ENCODE measurements around the gene TNFRSF1A.

Gene TNFRSF1A

DNA sequence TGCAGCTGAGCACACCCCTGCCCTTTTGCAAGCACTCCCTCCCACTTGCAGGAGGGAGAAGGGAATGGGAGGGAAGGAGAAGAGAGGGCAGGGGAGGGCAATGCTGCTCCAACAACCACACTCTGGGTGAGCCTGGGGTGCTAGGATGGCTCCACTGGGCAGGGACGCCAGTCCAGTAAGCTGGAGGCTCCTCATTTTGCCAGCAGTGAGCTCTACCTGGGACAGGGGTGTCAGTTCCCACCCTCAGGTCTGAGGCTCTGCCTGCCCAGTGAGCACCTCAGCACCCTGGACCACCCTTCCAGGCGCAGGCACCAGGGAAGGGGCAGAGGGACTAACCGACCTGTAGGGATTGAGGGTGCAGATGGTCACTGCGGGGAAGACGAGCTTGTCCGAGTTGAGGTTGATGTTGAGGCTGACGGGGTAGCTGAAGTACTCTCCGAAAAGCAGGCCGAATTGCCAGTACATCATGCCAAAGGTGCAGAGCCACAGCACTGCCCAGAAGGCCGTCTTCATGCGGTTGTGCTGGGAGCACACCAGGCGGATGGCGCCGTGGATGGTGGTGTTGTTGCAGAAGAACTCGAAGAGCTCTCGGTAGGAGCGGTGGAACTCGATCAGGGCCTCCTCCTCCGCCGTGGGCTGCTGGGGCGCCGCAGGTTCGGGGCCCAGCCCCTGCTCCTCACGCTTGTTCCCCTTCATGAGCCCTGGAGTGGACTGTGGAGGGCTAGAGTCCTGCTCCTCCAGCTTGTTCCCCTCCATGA is 32.3 kb upstream of the TNFRSF1A start:
- DNase-seq = no peak

DNA sequence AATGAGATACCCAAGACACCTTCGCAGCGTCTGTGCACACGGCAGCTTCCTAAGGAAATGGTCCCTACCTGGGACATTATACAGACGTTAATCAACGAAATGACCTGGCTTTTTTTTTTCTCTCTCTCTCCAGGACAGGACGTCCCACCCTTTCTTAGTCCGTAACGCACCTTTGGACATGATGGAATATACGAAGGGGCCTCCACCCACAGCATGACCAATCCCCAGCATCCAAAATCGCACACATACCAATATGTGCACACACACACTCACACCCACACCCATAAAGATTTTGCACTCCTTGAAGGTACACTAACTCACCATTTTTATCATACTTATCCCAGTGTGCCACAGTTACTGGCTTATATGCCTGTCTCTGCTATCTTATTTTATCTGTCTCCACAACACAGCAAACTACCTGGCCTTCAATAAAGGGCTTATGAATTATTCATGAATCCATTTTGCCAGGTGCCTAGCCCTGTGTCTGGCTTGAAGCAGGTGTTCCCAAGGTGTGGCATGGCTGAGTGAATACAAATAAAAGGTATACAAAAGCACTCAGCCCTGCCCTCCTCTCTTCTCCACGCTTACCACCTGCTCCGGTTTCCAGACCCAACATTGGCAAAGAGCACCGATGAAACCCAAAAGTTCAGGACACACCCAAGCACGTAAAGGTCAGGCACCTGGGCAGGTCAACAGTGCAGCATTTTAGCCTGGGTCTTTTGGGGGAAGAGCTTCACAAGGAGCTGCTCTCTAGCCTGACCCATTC is 31.3 kb upstream of the TNFRSF1A start:
- DNase-seq = peak; percentile 79

- DNase-seq = peak; percentile 59
Observed at GRCh38 chr12:6372403-6373003, 30.6 kb upstream of the TNFRSF1A start.

GRCh38 chr12:6370994-6371754 is 29.3 kb upstream of the TNFRSF1A start:
- DNase-seq = peak; percentile 85

- no peak for DNase-seq
Observed at GRCh38 chr12:6370576-6370935, 28.7 kb upstream of the TNFRSF1A start.

DNA sequence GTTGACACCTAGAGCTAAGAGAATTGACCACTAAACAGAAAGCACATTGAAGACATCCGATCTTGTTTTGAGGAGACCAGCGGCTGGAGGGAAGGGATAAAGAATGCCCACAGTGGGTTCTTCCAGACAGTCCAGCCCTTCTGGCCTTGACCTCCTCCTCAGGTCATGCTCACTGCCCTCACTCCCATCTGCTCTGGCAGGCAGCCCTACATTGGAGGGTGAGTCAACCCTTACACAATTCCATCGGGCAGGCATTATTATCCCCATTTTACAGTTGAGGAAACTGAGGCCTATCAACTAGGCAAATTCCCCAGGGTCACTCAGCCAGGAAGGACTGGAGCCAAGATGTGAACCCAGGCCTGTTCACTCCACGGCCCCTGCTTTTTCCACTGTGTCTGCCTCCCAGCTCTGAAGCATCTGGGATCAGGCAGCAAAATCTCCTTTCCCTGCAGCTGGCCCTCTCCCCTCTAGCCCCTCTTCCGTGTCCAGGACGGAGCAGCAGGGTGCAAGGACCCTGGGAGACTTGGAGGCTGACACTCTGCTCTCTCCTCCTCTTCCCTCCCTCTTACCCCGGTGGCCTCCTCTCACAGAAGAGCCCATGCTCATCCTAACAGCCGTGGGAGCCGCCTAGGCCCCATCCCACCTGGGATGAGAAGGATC is 28.2 kb upstream of the TNFRSF1A start:
- DNase-seq = no peak

GRCh38 chr12:6368906-6369525 is 27.1 kb upstream of the TNFRSF1A start:
- no peak for DNase-seq

DNA sequence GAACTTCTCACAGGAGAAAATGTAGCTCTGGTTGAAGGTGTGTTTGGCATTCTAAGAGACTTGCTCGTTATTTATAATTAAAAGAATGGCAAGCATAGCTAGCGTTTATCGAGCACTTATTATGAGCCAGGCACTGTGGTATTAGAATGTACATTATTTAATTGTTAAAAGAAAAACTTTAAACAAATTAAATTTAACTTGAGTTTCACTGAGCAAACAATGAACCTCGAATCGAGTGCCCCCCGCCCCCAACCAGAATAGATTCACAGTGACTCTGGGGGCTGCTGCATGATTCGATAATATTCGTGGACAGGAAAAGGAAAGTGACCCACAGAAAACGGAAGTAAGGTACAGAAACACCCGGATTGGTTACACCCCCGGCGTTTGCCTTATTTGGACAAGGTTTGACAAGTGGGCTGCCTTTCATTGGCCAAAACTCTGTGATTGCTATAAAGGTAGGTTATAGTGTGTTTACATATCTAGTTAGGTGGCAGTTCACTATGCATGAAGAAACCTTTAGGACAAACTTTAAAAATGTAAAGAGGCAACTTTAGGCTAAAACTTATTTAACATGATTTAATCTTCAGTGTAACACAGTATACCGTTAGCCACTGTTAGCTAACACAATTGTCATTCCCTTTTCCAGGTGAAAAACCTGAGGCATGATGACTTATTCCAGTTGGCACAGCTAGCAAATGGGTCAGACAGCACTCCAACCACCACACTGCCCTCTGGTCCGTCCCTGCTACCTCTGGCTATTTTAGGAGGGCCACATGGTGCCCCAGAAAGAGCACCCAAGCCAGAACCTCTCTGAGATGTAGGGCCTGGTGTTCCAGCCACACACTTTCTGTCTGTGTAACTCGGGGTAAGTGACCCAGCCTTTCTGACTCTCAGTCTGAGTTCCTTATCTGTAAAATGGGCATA is 26.4 kb upstream of the TNFRSF1A start:
- DNase-seq = no peak

DNA sequence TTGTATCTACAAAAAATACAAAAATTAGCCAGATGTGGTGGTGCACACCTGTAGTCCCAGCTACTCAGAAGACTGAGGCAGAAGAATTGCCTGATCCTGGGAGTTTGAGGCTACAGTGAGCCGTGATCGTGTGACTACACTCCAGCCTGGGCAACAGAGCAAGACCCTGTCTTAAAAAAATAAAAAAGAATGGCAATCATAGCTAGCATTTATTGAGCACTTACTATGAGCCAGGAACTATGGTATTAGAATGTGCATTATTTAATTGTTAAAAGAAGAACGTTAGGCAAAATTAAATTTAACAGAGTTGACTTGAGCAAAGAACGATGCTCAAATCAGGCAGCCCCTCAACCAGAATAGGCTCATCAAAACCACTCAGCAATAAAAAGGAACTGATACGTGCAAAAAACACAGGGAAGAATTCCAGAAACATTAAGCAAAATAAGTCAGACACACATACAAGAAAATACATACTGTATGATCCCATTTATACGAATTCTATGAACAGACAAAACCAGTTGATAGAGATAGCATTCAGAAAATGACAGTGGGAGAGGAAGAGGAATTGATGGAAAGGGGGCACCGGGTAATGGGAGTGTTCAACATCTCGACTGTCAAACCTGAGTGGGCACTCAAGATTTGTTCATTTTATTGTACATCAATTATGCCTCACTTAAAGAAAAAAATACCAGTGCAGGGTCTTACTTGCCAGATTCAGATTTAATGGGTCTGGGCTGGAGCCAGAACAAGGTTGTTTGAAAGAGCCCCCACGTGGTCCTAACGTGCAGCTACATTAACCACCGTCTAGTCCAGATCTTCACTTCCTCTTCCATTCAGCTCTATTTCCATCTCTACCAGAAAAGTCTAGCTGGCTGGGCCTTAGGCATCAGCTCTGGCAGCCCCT is 25.4 kb upstream of the TNFRSF1A start:
- DNase-seq = no peak

GRCh38 chr12:6364044-6364374 is 22.1 kb upstream of the TNFRSF1A start:
- DNase-seq = no peak

DNA sequence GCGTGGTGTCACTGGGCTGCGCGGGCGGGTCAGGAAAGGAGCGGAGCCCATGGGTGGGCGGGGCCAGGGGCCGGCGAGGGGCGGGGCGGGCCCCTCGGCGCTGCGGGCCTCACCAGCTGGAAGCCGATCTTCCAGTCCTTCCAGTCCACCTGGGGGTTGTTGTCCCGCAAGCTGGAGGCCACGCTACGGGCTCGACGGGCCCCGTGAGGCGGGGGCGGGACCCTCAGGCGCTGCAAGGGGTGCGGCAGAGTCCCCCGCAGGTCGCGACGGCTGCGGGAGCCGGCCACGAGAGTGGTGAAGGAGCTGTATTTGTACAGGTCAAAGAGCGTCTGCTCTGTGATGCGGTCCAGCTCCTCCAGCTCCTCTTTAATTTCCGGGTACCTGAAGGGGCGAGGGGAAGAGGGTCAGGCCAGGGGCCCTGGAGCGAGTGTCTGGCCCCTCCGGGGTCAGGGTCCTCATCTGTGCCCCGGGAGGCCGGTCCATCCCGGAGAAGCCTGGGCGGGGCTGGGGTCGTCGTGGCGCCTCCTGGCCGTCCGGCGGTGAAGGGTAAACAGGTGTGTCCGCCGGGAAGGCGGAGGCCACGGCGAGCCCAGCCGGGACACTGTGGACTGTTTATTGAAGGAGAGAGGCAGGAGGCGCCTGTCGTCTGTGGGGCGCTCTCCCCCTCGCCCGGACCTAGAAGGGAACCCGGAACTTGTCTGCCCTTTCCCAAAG is 21.6 kb upstream of the TNFRSF1A start:
- no peak for DNase-seq

DNA sequence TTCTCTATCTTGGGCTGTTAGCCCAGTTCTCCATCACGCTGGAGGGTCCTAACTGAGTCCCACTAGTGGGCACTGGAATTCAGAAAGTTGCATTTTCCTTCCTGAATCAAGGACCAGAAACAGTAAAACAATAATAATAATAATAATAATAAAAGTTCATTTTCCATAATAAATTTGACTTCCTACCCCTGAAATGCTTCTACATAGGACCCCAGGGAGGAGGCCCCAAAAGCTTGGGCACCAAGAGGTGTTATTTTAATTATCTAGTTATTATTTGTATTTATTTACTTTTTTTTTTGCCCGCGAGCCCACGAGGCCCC is 21.1 kb upstream of the TNFRSF1A start:
- DNase-seq = no peak

DNA sequence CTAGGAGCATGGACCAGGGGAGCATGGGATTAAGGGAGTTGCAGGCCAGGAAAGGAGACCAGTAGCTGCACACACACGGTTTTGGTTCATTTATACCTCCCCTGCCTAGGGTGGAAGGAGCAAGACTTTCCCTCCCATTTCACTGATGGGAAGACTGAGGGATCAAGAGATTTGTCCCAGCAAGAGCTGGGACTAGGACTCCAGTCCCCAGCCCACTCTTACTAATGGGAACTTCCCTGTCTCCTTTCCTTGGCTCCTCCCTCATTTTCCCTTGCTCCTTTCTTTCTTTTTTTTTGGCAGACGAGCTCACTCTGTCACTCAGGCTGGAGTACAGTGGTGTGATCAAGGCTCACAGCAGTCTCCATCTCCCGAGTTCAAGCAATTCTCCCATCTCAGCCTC is 20.5 kb upstream of the TNFRSF1A start:
- DNase-seq = no peak

GRCh38 chr12:6361834-6362233 is 20.0 kb upstream of the TNFRSF1A start:
- DNase-seq = no peak

- no peak for DNase-seq
Observed at GRCh38 chr12:6360578-6361490, 19.0 kb upstream of the TNFRSF1A start.

GRCh38 chr12:6360080-6360571 is 18.2 kb upstream of the TNFRSF1A start:
- DNase-seq = no peak

DNA sequence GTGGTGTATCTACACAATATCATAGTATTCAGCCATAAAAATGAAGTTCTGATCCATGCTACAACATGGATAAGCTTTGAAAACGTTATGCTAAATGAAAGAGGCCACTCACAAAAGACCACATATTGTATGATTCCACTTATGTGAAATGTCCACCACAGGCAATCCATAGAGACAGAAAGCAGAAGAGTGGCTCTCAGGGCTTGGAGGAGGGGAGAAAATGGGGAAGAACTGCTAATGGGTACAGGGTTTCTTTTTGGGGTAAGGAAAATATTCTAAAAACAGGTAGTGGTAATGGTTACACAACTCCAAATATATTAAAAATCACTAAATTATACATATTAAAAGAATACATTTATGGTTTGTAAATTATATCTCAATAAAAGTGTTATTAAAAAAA is 17.0 kb upstream of the TNFRSF1A start:
- no peak for DNase-seq

GRCh38 chr12:6356374-6356820 is 14.5 kb upstream of the TNFRSF1A start:
- no peak for DNase-seq
